HG03196 (cell line): ENCODE measurements around the gene KCNH1.

ENCODE experiments used
- ATAC-seq: cut with Tn5 transposase; IDR thresholded peaks from one replicate; pipeline ENCODE4 v1.9.1; 2021; ENCODE audit not compliant: unreplicated experiment

KCNH1 gene

DNA sequence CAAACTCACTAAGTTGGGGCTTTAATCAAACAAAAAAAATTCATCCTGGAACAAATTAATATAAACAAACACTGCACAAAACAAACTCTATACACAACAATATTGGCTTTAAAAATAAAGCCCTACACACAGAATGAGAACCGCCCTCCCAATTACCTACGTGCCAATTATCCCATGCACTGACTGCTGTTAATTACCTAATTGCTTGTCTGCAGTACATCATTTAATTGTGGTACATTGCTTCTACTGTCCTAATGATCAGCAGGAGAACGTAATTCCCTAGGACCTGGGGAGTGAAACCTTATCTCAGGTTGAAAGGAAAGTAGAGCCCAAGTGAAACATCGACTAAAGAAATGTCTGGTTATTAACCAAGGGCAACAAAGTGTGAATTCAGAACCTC is 364.5 kb downstream of the KCNH1 start:
- ATAC-seq, result no peak

DNA sequence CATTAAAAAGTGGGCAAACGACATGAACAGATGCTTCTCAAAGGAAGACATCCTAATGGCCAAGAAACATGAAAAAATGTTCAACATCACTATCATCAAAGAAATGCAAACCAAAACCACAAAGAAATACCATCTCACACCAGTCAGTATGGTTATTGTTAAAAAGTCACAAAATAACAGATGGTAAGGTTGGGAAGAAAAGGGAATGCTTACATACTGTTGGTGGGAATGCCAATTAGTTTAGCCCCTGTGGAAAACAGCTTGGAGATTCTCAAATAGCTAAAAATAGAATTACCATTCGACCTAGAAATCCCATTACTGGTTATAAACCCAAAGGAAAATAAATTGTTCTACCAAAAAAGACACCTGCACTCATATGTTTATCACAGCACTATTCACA is 369.4 kb downstream of the KCNH1 start:
- no peak for ATAC-seq

- ATAC-seq, result no peak
Measured at GRCh38 chr1:210758761-210759160, 375.2 kb downstream of the KCNH1 start.

DNA sequence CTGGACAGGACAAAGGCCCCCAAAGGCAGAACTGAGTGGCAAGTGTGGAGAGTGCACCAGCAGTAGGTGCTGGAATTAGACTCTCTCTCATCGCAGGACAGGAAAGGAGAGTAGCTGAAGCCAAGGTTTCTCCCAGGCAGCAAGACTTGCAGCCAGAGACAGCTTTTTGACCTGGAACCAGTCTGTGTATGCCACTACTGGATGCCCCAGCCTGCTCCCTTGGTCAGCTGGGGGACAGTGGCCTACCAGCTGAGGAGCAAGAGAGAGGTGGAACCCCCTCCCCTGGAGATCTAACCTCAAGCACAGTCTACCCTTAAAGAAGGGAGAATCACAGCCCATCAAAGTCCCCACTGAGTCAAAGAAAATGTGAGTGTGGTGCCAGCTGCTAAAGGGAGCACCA is 375.7 kb downstream of the KCNH1 start:
- ATAC-seq, result no peak

- ATAC-seq, result no peak
Measured at GRCh38 chr1:210757677-210758076, 376.3 kb downstream of the KCNH1 start.

GRCh38 chr1:210755991-210756659 is 377.8 kb downstream of the KCNH1 start:
- ATAC-seq, result no peak

DNA sequence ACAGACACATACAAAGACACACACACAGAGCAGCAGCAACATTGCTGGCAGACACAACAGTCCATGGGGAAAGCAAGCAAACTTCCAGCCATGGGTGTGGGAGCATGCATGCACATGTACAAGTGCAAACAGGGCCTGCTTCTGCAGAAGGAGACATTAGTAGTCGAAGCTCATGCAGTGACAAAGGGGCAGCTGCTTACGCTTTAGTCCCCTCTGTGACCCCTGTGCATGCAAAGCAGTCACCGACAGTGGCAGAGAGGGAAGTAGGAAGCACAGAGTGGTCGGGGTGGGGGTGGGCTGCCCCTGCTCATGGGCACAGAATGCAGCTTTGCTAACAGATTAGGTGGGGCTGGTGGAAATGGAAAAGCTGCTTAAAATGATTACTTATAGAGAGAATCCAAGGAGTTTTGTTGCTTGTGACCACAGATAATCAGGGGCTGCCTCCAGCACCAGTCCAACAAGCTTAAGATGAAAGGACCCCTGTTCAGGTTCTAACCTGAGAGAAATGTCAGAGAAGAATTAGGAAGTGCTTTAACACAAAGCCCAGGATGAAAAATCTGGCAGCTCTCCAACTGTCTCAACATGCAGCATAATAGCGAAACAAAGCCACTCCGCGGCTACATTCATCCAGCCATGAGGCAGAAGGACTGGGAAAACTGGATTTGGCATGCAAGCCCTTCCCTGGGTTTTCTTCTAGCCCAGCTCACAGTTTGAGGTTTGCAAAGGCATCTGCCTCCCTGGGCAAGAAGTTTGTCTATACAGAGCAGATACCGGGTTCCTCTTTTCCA is 378.9 kb downstream of the KCNH1 start:
- no peak for ATAC-seq

GRCh38 chr1:210751911-210752310 is 382.0 kb downstream of the KCNH1 start:
- ATAC-seq, result no peak

- no peak for ATAC-seq
Measured at GRCh38 chr1:210750468-210750867, 383.5 kb downstream of the KCNH1 start.

DNA sequence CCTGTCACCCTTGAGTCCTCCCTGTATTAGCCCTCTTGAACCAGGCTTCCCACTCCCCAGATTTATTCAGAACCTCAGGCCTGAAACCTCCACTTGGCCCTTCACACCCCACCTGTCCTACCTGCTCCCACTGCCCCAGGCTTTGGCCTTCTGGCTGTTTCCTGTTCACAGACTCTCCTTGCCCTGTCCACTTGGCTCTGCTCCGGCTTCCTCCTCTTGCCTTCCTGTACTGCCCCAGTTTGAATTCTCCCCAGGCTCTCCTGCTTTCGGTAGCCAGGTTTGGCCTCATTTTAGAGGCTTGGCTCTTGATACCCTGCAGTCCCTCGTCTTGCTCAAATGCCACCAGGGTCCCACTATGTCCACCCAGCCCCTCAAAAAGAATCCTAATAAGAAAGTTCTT is 385.2 kb downstream of the KCNH1 start:
- ATAC-seq, result no peak

GRCh38 chr1:210747890-210748289 is 386.1 kb downstream of the KCNH1 start:
- ATAC-seq, result no peak

DNA sequence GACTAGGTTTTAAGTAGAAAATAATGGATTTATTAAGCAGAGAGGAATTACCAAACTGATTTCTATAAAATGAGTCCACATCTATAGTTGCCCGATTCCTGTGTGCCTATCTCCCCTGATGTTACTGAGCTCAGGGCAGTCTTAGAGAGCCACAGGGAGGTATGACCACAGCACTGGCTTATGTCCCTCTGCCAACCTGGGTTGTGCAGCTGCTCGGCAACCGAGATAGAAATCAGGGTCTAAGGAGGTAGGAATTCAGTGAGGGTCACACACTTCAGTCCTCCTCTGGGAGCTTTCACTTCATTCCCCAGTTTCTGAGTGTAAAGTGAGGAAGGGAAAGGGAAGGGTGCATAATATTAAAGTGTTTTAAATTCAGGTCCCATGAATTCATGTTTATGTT is 386.8 kb downstream of the KCNH1 start:
- ATAC-seq, result no peak

DNA sequence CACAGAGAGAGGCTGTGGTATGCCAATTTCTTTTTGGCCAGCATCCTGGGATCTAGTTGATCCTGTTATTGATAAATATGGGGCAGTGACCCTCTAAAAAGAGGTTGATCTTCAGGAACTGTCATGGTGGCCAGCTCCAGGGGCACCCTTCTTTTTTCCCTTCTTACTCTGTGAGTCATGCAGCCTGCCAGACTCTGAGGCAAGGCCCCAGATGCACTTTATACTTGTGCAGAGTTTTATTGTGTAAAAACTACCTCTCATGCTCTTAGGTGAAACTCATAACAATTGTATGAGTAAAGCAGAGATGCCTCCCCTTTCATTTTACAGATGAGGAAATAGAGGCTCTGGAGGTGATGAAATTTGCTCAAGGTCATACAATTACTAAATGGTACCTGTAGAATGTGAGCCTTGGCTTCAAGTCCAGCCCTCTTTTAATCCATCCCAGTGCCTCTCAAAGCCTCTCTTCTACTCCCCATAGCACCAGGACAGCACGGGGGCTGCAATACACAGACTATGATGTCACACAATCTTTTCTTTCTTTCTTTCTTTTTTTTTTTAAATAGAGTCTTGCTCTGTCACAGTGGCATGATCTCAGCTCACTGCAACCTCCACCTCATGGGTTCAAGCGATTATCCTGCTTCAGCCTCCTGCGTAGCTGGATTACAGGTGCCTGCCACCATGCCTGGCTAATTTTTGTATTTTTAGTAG is 387.8 kb downstream of the KCNH1 start:
- no peak for ATAC-seq

DNA sequence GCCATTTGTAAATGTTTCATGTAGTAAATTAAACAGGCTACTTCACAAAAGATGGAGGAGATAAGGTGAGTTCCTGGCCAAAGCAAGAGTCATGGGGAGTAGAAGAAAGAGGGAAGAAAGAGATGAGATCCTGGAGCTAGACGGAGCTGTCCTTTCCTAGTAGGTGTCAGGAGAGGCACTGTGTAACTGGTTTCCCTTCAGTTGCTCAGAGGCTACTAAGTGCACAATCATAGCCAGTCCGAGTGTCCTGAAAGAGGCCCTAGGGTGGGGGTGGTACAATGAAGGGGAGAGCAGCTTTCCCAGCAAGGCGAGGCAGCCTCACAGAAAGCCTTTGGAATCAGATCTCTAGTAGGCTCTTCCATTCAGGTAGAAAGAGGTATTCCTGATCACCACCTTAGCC is 390.9 kb downstream of the KCNH1 start:
- ATAC-seq, result no peak

GRCh38 chr1:210741564-210741963 is 392.4 kb downstream of the KCNH1 start:
- no peak for ATAC-seq

- no peak for ATAC-seq
Measured at GRCh38 chr1:210739627-210740026, 394.3 kb downstream of the KCNH1 start.

DNA sequence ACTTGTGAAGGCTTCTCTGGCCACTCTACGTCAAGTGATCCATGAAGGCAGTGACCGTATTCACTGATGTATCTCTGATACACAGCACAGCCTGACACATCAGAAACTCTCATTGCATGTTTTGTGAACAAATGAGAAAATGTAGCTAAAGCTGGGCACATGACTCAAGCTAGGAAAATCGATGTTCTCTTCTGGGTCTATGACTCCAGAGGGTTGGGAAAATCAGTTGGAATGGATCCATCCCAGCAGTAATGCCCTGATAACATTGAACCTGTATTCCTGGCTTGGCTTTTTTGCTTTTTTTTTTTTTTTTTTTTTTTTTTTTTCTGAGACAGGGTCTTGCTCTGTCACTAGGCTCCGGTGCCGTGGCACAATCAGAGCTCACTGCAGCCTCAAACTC is 395.7 kb downstream of the KCNH1 start:
- ATAC-seq, result no peak

DNA sequence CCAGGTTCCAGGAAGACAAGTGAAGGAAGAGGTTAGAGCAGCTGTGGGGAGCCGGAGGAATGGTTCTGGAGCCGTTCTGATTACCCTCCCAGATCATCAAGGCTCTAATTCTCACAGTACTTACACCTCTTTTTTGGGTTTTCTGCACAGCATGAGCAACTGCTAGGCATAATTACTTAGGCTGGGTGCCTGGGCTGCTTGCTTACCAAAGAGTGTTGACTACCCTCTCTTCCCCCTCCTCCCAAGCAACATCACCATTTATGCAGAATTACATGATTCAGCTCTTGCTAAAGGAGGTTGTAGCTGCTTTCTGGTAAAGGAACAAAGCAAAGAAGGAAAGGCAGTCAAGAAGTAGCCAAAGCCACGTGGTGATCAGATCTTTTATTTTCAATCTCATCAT is 397.2 kb downstream of the KCNH1 start:
- ATAC-seq, result no peak

DNA sequence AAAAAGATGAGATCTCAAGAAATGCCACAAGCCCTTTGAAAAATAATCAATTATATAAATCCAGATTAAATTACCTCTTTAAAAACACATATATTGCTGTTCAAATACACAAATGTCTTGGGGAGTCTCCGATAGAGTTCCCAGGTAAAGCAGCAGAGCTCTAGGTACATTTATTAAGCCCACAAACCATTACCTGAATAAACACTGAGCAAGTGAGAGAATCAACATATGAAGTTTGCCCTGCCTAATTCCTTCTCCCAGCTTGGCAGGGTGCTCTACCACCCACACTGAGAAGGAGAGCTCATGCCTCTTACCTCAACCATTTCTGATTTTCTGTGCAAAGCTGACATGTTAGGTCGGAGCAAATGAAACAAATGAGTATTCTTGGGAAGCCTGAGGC is 402.4 kb downstream of the KCNH1 start:
- ATAC-seq, result no peak

GRCh38 chr1:210731193-210731592 is 402.8 kb downstream of the KCNH1 start:
- no peak for ATAC-seq

DNA sequence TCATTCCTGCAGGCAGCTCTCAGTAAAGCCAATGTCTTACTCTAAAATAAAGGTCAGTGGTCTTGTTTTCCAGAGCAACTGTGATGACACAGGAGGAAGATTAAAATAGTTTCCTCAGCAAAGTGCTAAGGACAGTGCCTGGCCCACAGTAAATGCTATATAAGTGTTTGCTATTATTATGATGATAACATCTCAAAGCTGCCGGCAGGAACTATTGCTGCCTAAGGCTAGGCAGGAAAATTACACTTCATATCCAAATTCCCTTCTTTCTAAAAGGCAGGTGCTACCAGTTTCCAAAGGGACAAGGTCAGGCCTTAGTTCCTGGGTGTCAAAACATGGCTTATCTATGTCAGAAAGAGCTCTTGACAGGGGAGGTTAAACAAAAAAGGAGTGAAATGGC is 403.9 kb downstream of the KCNH1 start:
- ATAC-seq, result no peak
